Fibroblast of pulmonary artery (primary cell): ENCODE data around the gene POLA1.
A peak's percentile ranks its signal among the peaks of the same experiment; 100 is the strongest.
"Not testable (repeated sequence)": the region's sequence is repeated elsewhere in the genome, so short reads cannot be mapped to it uniquely, and the experiment has no call there.

Experiments used
- DNase-seq: peaks from one replicate; pipeline ENCODE4 v3.0.0-alpha.2; 2010; ENCODE audit warnings: low read depth
- H3K4me3 ChIP-seq: replicated peaks from 2 replicates; pipeline ENCODE4 v1.5.1; 2011; ENCODE audit warnings: low read depth, mild to moderate bottlenecking, control low read depth, low read length, moderate library complexity
- CTCF ChIP-seq: IDR thresholded peaks from 2 replicates; pipeline ENCODE4 v1.5.1; 2011; ENCODE audit warnings: mild to moderate bottlenecking, control low read depth, low read length, inconsistent platforms; ENCODE audit errors: missing control alignments

Gene POLA1

GRCh38 chrX:24851289-24851688, 157.6 kb downstream of the POLA1 start:
- TF ChIP-seq CTCF, result no peak
- H3K4me3 ChIP-seq, result no peak overlapping the region
- no peak for DNase-seq

- H3K4me3 ChIP-seq, result no peak overlapping the region
- no peak for TF ChIP-seq CTCF
- no peak for DNase-seq
These were observed 158.1 kb downstream of the POLA1 start for GRCh38 chrX:24851780-24852179.

GRCh38 chrX:24858004-24858746, 164.5 kb downstream of the POLA1 start:
- no peak overlapping the region for H3K4me3 ChIP-seq
- no peak for TF ChIP-seq CTCF
- DNase-seq, result peak; percentile 78

GRCh38 chrX:24859211-24859841, 165.6 kb downstream of the POLA1 start:
- no peak overlapping the region for H3K4me3 ChIP-seq
- no peak for DNase-seq
- TF ChIP-seq CTCF, result no peak

GRCh38 chrX:24860140-24860539, 166.4 kb downstream of the POLA1 start:
- TF ChIP-seq CTCF, result no peak
- peak; percentile 53 for DNase-seq
- H3K4me3 ChIP-seq, result no peak overlapping the region

- no peak for TF ChIP-seq CTCF
- DNase-seq, result peak; percentile 58
- H3K4me3 ChIP-seq, result no peak overlapping the region
These were observed 168.6 kb downstream of the POLA1 start for GRCh38 chrX:24862343-24862742.

GRCh38 chrX:24863779-24864178, 170.1 kb downstream of the POLA1 start:
- DNase-seq, H3K4me3 ChIP-seq: not testable (repeated sequence)
